ENCODE data around the gene CDH13.

The CDH13 gene

GRCh38 chr16:82699711-82700495 is 73.1 kb downstream of the CDH13 start:
- no peak for DNase-seq

GRCh38 chr16:82700541-82701235 is 73.9 kb downstream of the CDH13 start:
- DNase-seq = no peak

- no peak for DNase-seq
Observed at GRCh38 chr16:82701442-82701955, 74.7 kb downstream of the CDH13 start.

- no peak for DNase-seq
Observed at GRCh38 chr16:82703161-82703560, 76.4 kb downstream of the CDH13 start.

GRCh38 chr16:82703871-82704768 is 77.4 kb downstream of the CDH13 start:
- no peak for DNase-seq

GRCh38 chr16:82709987-82710386 is 83.2 kb downstream of the CDH13 start:
- DNase-seq = no peak

- no peak for DNase-seq
Observed at GRCh38 chr16:82713778-82714177, 87.0 kb downstream of the CDH13 start.

GRCh38 chr16:82715160-82715559 is 88.4 kb downstream of the CDH13 start:
- DNase-seq = no peak

GRCh38 chr16:82715833-82716232 is 89.1 kb downstream of the CDH13 start:
- DNase-seq = no peak

- no peak for DNase-seq
Observed at GRCh38 chr16:82716361-82716855, 89.6 kb downstream of the CDH13 start.

- no peak for DNase-seq
Observed at GRCh38 chr16:82720414-82720813, 93.6 kb downstream of the CDH13 start.

GRCh38 chr16:82726306-82726705 is 99.5 kb downstream of the CDH13 start:
- DNase-seq = no peak

GRCh38 chr16:82728901-82729300 is 102.1 kb downstream of the CDH13 start:
- no peak for DNase-seq

GRCh38 chr16:82730901-82731300 is 104.1 kb downstream of the CDH13 start:
- DNase-seq = no peak

- no peak for DNase-seq
Observed at GRCh38 chr16:82732461-82732860, 105.7 kb downstream of the CDH13 start.

GRCh38 chr16:82735186-82735585 is 108.4 kb downstream of the CDH13 start:
- DNase-seq = no peak

- no peak for DNase-seq
Observed at GRCh38 chr16:82735673-82736091, 108.9 kb downstream of the CDH13 start.

GRCh38 chr16:82736224-82736623 is 109.5 kb downstream of the CDH13 start:
- DNase-seq = no peak

GRCh38 chr16:82738699-82739098 is 111.9 kb downstream of the CDH13 start:
- DNase-seq = no peak

- DNase-seq = no peak
Observed at GRCh38 chr16:82741073-82741615, 114.4 kb downstream of the CDH13 start.

- DNase-seq = no peak
Observed at GRCh38 chr16:82744958-82745357, 118.2 kb downstream of the CDH13 start.

- DNase-seq = no peak
Observed at GRCh38 chr16:82748026-82748425, 121.3 kb downstream of the CDH13 start.

- DNase-seq = no peak
Observed at GRCh38 chr16:82750068-82750467, 123.3 kb downstream of the CDH13 start.
